A549 (cell line): ENCODE data around the gene TNFRSF1B. TPM values are rescaled to one million over a fixed set of nuclear protein-coding genes. Genes with fewer than 3 reads are reported as not detected.

Experiments
- ATAC-seq, 2 experiments: fragments of 200-7000 bp in 1 of 2; fragments of >200 bp in 1 of 2; cut with Nextera tagmentation in 1 of 2; cut with Tn5 transposase in 1 of 2; 3 replicates each; pipeline versions ENCODE4 v1.8.0 to v1.9.1; 2018 to 2020; ENCODE audit warnings: mild to moderate bottlenecking in 1 of 2, moderate library complexity in 1 of 2
- CTCF ChIA-PET: fragments of 300-600 bp; sonication (Branson Sonifier 250); formaldehyde crosslinking; extraction: SDS; loops from one replicate; lab custom pipeline; 2021; ENCODE audit warnings: antibody characterized with exemption, inconsistent platforms; lab: Yijun Ruan, JAX
- POLR2A ChIA-PET: fragments of 350-600 bp; formaldehyde crosslinking; extraction: SDS; loops from one replicate; lab custom pipeline; 2021; ENCODE audit warnings: antibody characterized with exemption, inconsistent platforms; lab: Yijun Ruan, JAX
- DNase-seq, 2 experiments: peaks; one replicate each; pipeline versions ENCODE4 v3.0.0 to v3.0.0-alpha.2; 2011 to 2016; ENCODE audit warnings: low read depth in 1 of 2, low spot score in 1 of 2
- FAIRE-seq: peaks from 2 replicates; lab custom pipeline; 2011; peaks lifted over from hg19 to GRCh38; lab: Jason Lieb, UNC
- H3K27ac ChIP-seq, 2 experiments: fragments of >200 bp; sonication (Bioruptor Twin); formaldehyde crosslinking; 3 replicates each; pipeline ENCODE4 v1.5.1; 2016 to 2017
- H3K4me1 ChIP-seq: fragments of >200 bp; sonication (Bioruptor Twin); formaldehyde crosslinking; 3 replicates; pipeline ENCODE4 v1.6.1; 2016
- H3K4me2 ChIP-seq: fragments of >200 bp; sonication (Bioruptor Twin); formaldehyde crosslinking; 3 replicates; pipeline ENCODE4 v1.6.1; 2016
- H3K4me3 ChIP-seq: fragments of >200 bp; sonication (Bioruptor Twin); formaldehyde crosslinking; 3 replicates; pipeline ENCODE4 v1.5.1; 2016
- H3K9me3 ChIP-seq: fragments of >200 bp; sonication (Bioruptor Twin); formaldehyde crosslinking; 3 replicates; pipeline ENCODE4 v1.6.1; 2016
- CBX2 ChIP-seq: fragments of 200-600 bp; sonication (generic); IDR thresholded peaks from 2 replicates; pipeline ENCODE4 v1.6.1; 2016; ENCODE audit warnings: low read depth, mild to moderate bottlenecking, borderline replicate concordance
- FOSB ChIP-seq: fragments of 250-450 bp; sonication (Bioruptor Pico); IDR thresholded peaks from 2 replicates; pipeline ENCODE4 v1.5.0; 2020; ENCODE audit warnings: mild to moderate bottlenecking, moderate library complexity
- FOSL2 ChIP-seq, 2 experiments: fragments of 450-650 bp in 1 of 2; fragments of >200 bp in 1 of 2; sonication (Bioruptor Twin) in 1 of 2; formaldehyde crosslinking; IDR thresholded peaks; 2 replicates each; pipeline versions ENCODE4 v1.5.0 to v1.6.1; 2016 to 2020; ENCODE audit warnings: mild to moderate bottlenecking in 1 of 2, moderate library complexity in 1 of 2
- HES2 ChIP-seq: fragments of >200 bp; sonication (Bioruptor Twin); formaldehyde crosslinking; IDR thresholded peaks from 2 replicates; pipeline ENCODE4 v1.6.1; 2016
- JUNB ChIP-seq: fragments of >200 bp; sonication (Bioruptor Twin); formaldehyde crosslinking; IDR thresholded peaks from 2 replicates; pipeline ENCODE4 v1.6.1; 2016
- MAFK ChIP-seq: fragments of 450-650 bp; IDR thresholded peaks from 2 replicates; pipeline ENCODE4 v1.6.1; 2014; ENCODE audit not compliant: partially characterized antibody
- MAX ChIP-seq: IDR thresholded peaks from 2 replicates; pipeline ENCODE4 v1.6.1; 2012
- MAZ ChIP-seq: fragments of 150-350 bp; IDR thresholded peaks from 2 replicates; pipeline ENCODE4 v1.6.1; 2014; ENCODE audit warnings: antibody characterized with exemption, low read depth, low read length, borderline replicate concordance
- NFE2L2 ChIP-seq: fragments of 150-350 bp; conservative IDR thresholded peaks from 2 replicates; pipeline ENCODE4 v1.6.1; 2014; ENCODE audit warnings: low read length
- NR3C1 ChIP-seq: fragments of >200 bp; sonication (Bioruptor Twin); formaldehyde crosslinking; IDR thresholded peaks from 3 replicates; pipeline ENCODE4 v1.6.1; 2017
- PHF8 ChIP-seq: fragments of 200-600 bp; sonication (generic); IDR thresholded peaks from 2 replicates; pipeline ENCODE4 v1.6.1; 2016; ENCODE audit warnings: low read depth, mild to moderate bottlenecking, antibody characterized with exemption, moderate library complexity, borderline replicate concordance
- RNF2 ChIP-seq: fragments of 200-600 bp; sonication (generic); IDR thresholded peaks from 2 replicates; pipeline ENCODE4 v1.6.1; 2016; ENCODE audit warnings: low read depth, mild to moderate bottlenecking, antibody characterized with exemption, moderate library complexity, borderline replicate concordance
- ZC3H11A ChIP-seq: fragments of 450-650 bp; IDR thresholded peaks from 2 replicates; pipeline ENCODE4 v1.6.1; 2014; ENCODE audit warnings: antibody characterized with exemption, mild to moderate bottlenecking
- ZFP36 ChIP-seq: fragments of 450-650 bp; IDR thresholded peaks from 2 replicates; pipeline ENCODE4 v1.6.1; 2014; ENCODE audit warnings: borderline replicate concordance; ENCODE audit not compliant: partially characterized antibody
- ZNF302 ChIP-seq: fragments of 250-450 bp; sonication (Bioruptor Pico); IDR thresholded peaks from 2 replicates; pipeline ENCODE4 v1.9.0; 2021; ENCODE audit warnings: inconsistent platforms, mild to moderate bottlenecking, moderate library complexity
- WGBS: methylation state at CpG from one replicate; pipeline ENCODE4 v1.1.6; 2017; ENCODE audit errors: missing lambda C conversion rate; 5-methylcytosine and 5-hydroxymethylcytosine counted together
- polyA plus RNA-seq, 4 experiments: library from polyadenylated mRNA; depleted of rRNA in 3 of 4; stranded (reverse); fragments of >200 nt; fragmentation: RNase III in 1 of 4; extraction: RNeasy Plus Mini Kit Qiagen cat#74134 plus additional on column Dnase treatment in 1 of 4; gene quantifications; 2 replicates in 3 of 4; 3 replicates in 1 of 4; pipeline ENCODE4 v1.2.3, GENCODE V29; 2011 to 2017

TNFRSF1B gene
- polyA plus RNA-seq, 2 of the 4 experiments (the other 2 are of a cell fraction) = 0.05 to 0.06 TPM

GRCh38 chr1:12161324-12161661 is 5.5 kb upstream of the TNFRSF1B start:
- no peak for DNase-seq
- ChIA-PET POLR2A (no interaction called here), CTCF (interaction anchor here (1.6 to 2.5 kb wide), 2 partner anchors 11 to 37 kb away, joined by 4 to 13 read pairs; no protein-coding TSS in a partner anchor)
- H3K27ac ChIP-seq = peak overlapping the region; percentile 46 to 76; a peak in 5 of 6 replicates
- H3K9me3 ChIP-seq = no peaks in the 10 kb centered on the region
- H3K4me3 ChIP-seq = no peak overlapping the region
- peaks cover 14% of the 10 kb centered on the region for H3K4me1 ChIP-seq
- peak overlapping the region; percentile 61; the same call in 2 of the 3 replicates for H3K4me2 ChIP-seq
- WGBS = no CpG with 5 or more reads among the region's 2 CpGs
- no peak for FAIRE-seq
- ATAC-seq = no peak; a peak in 1 of 6 replicates
- TF ChIP-seq ZFP36 (peak; percentile 34), NFE2L2 (no peak)
- TF ChIP-seq, all 56 proteins: peak for 1

GRCh38 chr1:12161662-12162458 is 4.9 kb upstream of the TNFRSF1B start:
- CTCF ChIA-PET = interaction anchor here (1.5 to 2.5 kb wide), 3 partner anchors 11 to 40 kb away, joined by 3 to 13 read pairs (median 4); no protein-coding TSS in a partner anchor
- FAIRE-seq (no peak), DNase-seq (peak; percentile 46 to 50), ATAC-seq (peak; percentile 66 to 79; a peak in 5 of 6 replicates)
- POLR2A ChIA-PET = no interaction called here
- peaks cover 14% of the 10 kb centered on the region for H3K4me1 ChIP-seq
- TF ChIP-seq ZNF302 (CRISPR knock-in tag) (no peak), CBX2 (no peak), RNF2 (no peak), MAX (no peak), JUNB (no peak), FOSL2 (IDR thresholded peaks at IDR 0.05) (no peak), FOSL2 (CRISPR knock-in tag; IDR thresholded peaks at IDR 0.05) (peak; percentile 59)
- peak overlapping the region; percentile 61 for H3K4me2 ChIP-seq
- H3K27ac ChIP-seq = peak overlapping the region; percentile 46 to 76; a peak in 5 of 6 replicates
- H3K4me3 ChIP-seq = no peak overlapping the region
- no peaks in the 10 kb centered on the region for H3K9me3 ChIP-seq
- 15% methylated on average over 8 of the region's 9 CpGs for WGBS

GRCh38 chr1:12162459-12163137 is 4.2 kb upstream of the TNFRSF1B start:
- Histone ChIP-seq H3K9me3 (no peaks in the 10 kb centered on the region), H3K4me2 (peak overlapping the region; percentile 61; the same call in 2 of the 3 replicates), H3K4me3 (no peak overlapping the region)
- ATAC-seq (no peak), FAIRE-seq (no peak), DNase-seq (no peak)
- 86% methylated on average over 10 of the region's 11 CpGs for WGBS
- POLR2A ChIA-PET = no interaction called here
- CTCF ChIA-PET = interaction anchor here (1.5 to 2.5 kb wide), 3 partner anchors 12 to 39 kb away, joined by 3 to 13 read pairs (median 4); no protein-coding TSS in a partner anchor
- TF ChIP-seq PHF8 (no peak), MAZ (no peak), FOSB (CRISPR knock-in tag) (no peak), HES2 (no peak), MAFK (no peak)
- TF ChIP-seq, all 56 proteins: peak for 0
- Histone ChIP-seq H3K4me1 (peaks cover 14% of the 10 kb centered on the region), H3K27ac (peak overlapping the region in 1 of 2 experiments; percentile 56; a peak in 3 of 6 replicates)

- no peak overlapping the region for H3K4me3 ChIP-seq
- H3K4me2 ChIP-seq = no peak overlapping the region
- DNase-seq (no peak), ATAC-seq (no peak), FAIRE-seq (no peak)
- peaks cover 14% of the 10 kb centered on the region for H3K4me1 ChIP-seq
- 78% methylated on average over 9 of the region's 9 CpGs for WGBS
- TF ChIP-seq NR3C1 = no peak
- TF ChIP-seq ZC3H11A = no peak
- ChIA-PET POLR2A (no interaction called here), CTCF (interaction anchor here (1.5 to 2.5 kb wide), 2 partner anchors 39 kb away, joined by 3 to 13 read pairs; no protein-coding TSS in a partner anchor)
- no peaks in the 10 kb centered on the region for H3K9me3 ChIP-seq
- H3K27ac ChIP-seq = no peak overlapping the region
Observed at GRCh38 chr1:12163210-12163609, 3.6 kb upstream of the TNFRSF1B start.
